GM19463 (cell line): ENCODE results near the gene PDE3A.
"Not testable (repeated sequence)": the region's sequence is repeated elsewhere in the genome, so short reads cannot be mapped to it uniquely, and the experiment has no call there.

ENCODE experiments used
- ATAC-seq: cut with Tn5 transposase; IDR thresholded peaks from one replicate; pipeline ENCODE4 v1.9.1; 2021; ENCODE audit warnings: mild to moderate bottlenecking, moderate library complexity; ENCODE audit not compliant: unreplicated experiment

The PDE3A gene

GRCh38 chr12:20596061-20596460 lies 227.7 kb downstream of the PDE3A start:
- ATAC-seq: no peak

DNA sequence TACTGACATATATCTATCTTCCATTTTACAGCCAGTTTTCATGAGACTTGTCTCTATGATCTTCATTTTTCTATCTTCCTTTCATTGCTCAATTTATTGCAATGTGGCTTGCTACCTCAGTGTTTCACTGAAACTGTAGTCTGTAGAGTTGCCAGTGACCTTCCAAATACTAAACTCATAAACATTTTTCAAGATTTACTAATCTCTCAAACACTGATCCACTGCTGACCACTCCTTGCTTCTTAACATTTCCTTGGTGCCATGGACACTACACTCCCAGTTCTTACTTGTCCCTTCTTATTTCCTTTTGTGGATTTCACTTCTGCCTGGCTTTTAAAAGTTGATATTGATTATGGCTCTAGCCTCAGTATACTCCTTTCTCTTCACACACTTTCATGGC lies 231.4 kb downstream of the PDE3A start:
- no peak for ATAC-seq

GRCh38 chr12:20601668-20602280 lies 233.4 kb downstream of the PDE3A start:
- no peak for ATAC-seq

DNA sequence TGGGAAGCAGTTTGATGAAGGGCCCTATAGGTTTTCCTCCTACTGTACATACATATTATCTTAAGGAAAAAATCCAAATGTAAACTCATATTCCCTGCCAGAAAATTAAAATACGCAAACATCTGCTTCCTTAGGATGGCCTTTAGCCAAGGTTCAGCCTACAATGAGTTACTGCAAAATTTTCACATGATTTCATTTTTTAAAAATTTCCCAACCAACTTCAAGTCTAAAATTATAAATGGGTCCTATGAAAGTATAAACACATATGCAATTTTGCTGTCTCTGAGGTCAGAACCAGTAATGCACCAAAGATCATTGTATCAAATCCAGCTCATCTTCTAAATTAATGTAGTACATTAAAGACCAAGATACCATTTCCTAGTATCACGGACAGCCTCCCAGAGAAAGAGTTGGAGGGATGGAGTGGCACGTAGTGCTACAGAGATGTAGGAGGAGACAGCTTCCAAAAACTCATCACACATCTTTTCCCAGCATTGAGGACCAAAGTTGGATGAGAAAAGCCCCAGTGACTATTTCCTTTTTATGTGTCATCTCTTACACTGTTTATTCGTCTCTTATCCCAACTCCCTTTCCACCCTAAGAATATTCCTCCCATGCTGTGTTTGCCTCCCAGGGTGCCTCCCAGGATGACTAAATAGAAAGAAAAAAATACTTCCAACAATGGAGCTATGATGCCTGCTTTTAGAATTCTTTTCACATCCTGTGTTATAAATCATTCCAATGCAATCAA lies 234.5 kb downstream of the PDE3A start:
- no peak for ATAC-seq

- ATAC-seq: no peak
Observed at GRCh38 chr12:20604408-20605067, 236.2 kb downstream of the PDE3A start.

DNA sequence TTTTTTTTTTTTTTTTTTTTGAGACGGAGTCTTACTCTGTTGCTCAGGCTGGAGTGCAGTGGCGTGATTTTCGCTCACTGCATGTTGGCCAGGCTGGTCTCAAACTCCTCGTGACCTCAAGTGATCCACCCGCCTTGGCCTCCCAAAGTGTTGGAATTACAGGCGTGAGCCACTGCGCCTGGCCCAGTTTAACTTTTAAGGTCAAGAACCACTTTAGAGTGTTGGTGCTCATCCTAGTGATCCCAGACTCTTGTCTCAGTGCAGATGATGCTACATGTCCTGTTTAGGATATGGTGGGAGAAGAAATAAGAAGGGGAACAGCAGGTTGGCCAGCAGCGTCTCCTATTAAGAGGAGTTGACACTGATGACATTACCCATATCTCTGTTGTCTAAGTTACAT lies 246.7 kb downstream of the PDE3A start:
- ATAC-seq: not testable (repeated sequence)

- ATAC-seq: no peak
Observed at GRCh38 chr12:20616093-20616492, 247.8 kb downstream of the PDE3A start.

GRCh38 chr12:20620261-20620660 lies 251.9 kb downstream of the PDE3A start:
- ATAC-seq: no peak

DNA sequence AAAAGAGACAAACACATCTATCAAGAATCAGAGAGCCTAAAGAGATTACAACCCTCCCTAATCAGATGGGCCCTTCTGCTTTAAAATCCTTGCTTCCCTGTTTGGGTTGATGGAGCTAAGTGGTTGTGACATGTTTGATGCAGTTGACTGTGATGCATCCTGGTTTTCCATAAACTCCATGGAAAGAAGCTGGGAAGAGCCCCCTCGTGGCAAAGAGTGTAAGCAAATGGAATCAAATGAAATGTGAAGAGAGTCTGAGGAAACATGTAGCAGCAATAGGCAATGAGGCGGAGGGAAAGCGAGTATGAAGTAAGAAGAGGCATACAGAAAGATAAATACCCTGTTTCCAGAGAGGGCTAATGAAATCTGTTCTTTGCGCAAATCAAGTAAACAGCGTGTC lies 256.4 kb downstream of the PDE3A start:
- ATAC-seq: no peak

- no peak for ATAC-seq
Observed at GRCh38 chr12:20625531-20625930, 257.2 kb downstream of the PDE3A start.

- ATAC-seq: no peak
Observed at GRCh38 chr12:20627001-20627588, 258.8 kb downstream of the PDE3A start.

DNA sequence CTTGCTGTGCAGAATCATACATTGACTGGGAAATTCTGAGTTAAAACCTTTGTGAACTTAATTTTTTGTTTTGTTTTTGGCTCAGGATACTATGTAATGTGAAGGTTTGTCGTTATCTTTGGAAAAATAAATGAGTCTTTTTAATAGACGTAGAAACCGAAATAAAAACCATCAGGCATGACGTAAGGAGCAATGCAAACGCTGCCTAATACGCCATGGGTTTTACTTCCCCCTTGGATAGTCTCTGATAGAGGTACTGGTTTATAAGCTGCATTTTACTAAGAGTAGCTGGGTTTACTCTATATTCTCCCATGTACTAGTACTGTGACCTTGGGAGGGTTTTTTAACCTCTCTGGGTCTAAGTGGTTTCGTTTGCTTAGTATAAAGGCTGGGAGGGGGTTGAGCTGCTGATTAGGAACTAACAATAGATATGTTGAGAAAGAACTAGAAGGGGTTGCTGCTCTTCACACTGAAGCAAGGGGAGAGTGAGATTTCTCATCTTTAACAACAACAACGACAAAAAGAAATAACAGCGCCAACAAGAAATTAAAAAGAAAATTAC lies 260.0 kb downstream of the PDE3A start:
- no peak for ATAC-seq

- ATAC-seq: no peak
Observed at GRCh38 chr12:20628999-20629398, 260.7 kb downstream of the PDE3A start.

GRCh38 chr12:20629414-20630156 lies 261.2 kb downstream of the PDE3A start:
- no peak for ATAC-seq

DNA sequence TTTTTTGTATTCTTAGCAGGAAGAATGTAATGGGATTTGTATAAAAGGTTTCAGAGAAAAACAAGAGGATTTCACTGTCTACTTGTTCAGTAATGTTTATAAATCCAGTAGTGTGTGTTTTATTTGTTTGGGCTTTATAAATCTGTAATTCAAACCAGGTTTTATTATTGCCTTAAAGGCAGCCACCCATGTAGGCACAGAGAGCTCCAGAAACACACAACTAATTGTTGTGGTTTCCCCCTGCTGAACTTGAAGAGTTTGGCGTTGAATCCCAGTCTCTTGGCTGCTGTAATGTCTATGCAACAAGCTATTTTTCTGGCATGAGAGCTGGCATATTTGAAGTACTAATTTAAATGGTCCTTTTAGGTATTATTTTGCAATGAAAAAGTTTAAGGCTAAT lies 263.4 kb downstream of the PDE3A start:
- no peak for ATAC-seq

DNA sequence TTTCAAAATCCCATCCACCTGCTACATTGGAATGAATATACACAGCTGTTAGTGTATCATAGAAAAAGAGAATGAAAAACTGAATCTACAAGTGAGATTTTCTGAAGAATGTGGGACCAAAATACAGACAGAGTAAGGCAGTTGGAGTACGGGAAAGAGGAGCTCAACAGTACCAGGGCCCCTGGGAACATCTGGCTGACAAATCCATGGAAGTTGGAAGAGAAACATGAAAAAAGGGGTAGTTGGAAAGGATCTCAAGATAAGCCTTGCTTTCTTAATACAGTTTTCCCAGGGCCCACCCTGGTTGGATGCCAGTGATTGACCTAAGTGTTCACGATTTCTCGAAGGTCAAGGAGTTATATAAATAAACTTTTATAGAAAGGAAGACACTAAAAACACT lies 272.8 kb downstream of the PDE3A start:
- ATAC-seq: no peak

GRCh38 chr12:20643822-20644221 lies 275.5 kb downstream of the PDE3A start:
- ATAC-seq: no peak

DNA sequence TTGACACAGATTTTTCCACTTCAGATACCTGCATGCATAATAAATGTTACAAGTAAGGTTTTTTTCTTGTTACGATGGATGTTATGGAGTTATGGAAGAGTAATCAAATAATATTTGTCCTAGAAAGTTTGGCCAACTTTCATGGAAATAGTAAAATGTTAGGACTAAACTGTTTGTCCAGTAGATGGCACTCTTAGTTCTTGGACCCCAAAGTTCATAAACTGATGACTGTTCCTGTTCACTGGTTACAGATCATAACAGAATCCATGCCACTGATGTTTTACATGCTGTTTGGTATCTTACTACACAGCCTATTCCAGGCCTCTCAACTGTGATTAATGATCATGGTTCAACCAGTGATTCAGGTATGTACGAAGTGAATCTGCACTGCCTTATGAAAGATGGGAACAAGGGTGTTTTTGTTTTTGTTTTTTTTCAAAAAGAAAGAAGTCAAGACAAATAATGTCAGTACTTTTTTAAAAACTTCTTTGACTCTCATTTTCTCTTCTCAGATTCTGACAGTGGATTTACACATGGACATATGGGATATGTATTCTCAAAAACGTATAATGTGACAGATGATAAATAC lies 278.0 kb downstream of the PDE3A start:
- peak; percentile 65 for ATAC-seq

GRCh38 chr12:20653871-20654270 lies 285.5 kb downstream of the PDE3A start:
- no peak for ATAC-seq

DNA sequence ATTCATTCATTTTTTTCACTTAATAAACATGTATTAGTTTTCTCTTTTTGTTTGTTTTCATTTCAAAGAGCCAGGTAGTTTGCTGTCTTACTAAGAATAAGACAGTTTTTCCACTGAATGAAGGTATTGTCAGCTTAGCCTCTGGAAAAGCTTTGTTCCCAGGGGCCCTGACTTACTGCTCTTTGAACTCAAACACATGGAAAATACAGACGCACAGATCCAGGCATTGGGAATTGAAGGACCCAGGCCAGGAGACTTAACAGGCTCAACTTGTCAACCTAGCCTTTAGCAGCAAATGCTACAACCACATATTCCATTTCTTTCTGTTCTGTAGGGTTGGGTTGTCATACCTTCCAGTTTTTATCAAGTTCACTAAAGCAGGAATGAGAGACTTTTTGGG lies 288.3 kb downstream of the PDE3A start:
- no peak for ATAC-seq
